Measurements from ENCODE around the gene ANKFY1.
A peak's percentile ranks its signal among the peaks of the same experiment; 100 is the strongest.

Gene ANKFY1

GRCh38 chr17:4220655-4221054 lies 43.1 kb downstream of the ANKFY1 start:
- TF ChIP-seq CTCF (conservative IDR thresholded peaks at IDR 0.05; ENCODE audit: low read depth, low read length): no peak
- DNase-seq (ENCODE audit: low read depth): peak; percentile 67
- no peak overlapping the region for H3K4me3 ChIP-seq (ENCODE audit: low read depth, low read length)

GRCh38 chr17:4219241-4219640 lies 44.5 kb downstream of the ANKFY1 start:
- DNase-seq (ENCODE audit: low read depth): no peak
- no peak overlapping the region for H3K4me3 ChIP-seq (ENCODE audit: low read depth, low read length)
- TF ChIP-seq CTCF (conservative IDR thresholded peaks at IDR 0.05; ENCODE audit: low read depth, low read length): no peak

GRCh38 chr17:4215882-4216570 lies 47.8 kb downstream of the ANKFY1 start:
- DNase-seq (ENCODE audit: low read depth): no peak
- TF ChIP-seq CTCF (conservative IDR thresholded peaks at IDR 0.05; ENCODE audit: low read depth, low read length): no peak
- no peak overlapping the region for H3K4me3 ChIP-seq (ENCODE audit: low read depth, low read length)

GRCh38 chr17:4214157-4214556 lies 49.6 kb downstream of the ANKFY1 start:
- H3K4me3 ChIP-seq (ENCODE audit: low read depth, low read length): no peak overlapping the region
- TF ChIP-seq CTCF (conservative IDR thresholded peaks at IDR 0.05; ENCODE audit: low read depth, low read length): no peak
- no peak for DNase-seq (ENCODE audit: low read depth)

- no peak for DNase-seq (ENCODE audit: low read depth)
- H3K4me3 ChIP-seq (ENCODE audit: low read depth, low read length): no peak overlapping the region
- no peak for TF ChIP-seq CTCF (conservative IDR thresholded peaks at IDR 0.05; ENCODE audit: low read depth, low read length)
Measured at GRCh38 chr17:4209611-4210010, 54.2 kb downstream of the ANKFY1 start.

GRCh38 chr17:4208238-4208637 lies 55.5 kb downstream of the ANKFY1 start:
- peak; percentile 37 for DNase-seq (ENCODE audit: low read depth)
- H3K4me3 ChIP-seq (ENCODE audit: low read depth, low read length): no peak overlapping the region
- no peak for TF ChIP-seq CTCF (conservative IDR thresholded peaks at IDR 0.05; ENCODE audit: low read depth, low read length)

GRCh38 chr17:4206962-4207361 lies 56.8 kb downstream of the ANKFY1 start:
- TF ChIP-seq CTCF (conservative IDR thresholded peaks at IDR 0.05; ENCODE audit: low read depth, low read length): no peak
- no peak overlapping the region for H3K4me3 ChIP-seq (ENCODE audit: low read depth, low read length)
- peak; percentile 28 for DNase-seq (ENCODE audit: low read depth)
